Sigmoid colon (tissue), 4 donors: ENCODE results near the gene PARVG.

Experiments used
- CTCF ChIP-seq, 4 experiments: fragments of 450-650 bp in 3 of 4; fragments of 200-600 bp in 1 of 4; IDR thresholded peaks; one replicate each; pipeline ENCODE4 v1.5.1; 2016 to 2019; ENCODE audit warnings: antibody characterized with exemption in 4 of 4, mild to moderate bottlenecking in 3 of 4, moderate library complexity in 2 of 4
- POLR2AphosphoS5 ChIP-seq, 4 donors: sonication (generic); formaldehyde crosslinking; IDR thresholded peaks; one replicate each; pipeline ENCODE4 v1.6.1; 2017; ENCODE audit warnings: antibody characterized with exemption in 4 of 4

DNA sequence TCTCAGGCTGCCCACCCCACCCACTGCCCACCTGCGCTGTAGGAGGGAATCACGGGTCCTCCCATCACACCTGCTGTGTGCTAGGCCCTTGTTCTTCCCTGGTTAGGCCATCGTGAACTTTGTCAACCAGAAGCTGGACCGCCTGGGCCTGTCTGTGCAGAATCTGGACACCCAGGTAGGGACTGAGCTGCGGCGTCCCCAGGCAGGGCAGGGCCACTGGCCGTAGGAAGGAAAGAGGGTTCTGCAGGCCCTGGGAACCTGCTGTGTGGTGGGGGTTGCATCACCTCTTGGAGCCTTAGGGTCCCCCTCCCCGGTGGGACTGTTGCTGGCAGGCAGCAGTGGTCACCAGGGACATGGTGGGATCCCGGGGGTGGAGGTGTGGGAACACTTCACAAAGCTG lies 15.5 kb downstream of the PARVG start:
- TF ChIP-seq CTCF (IDR thresholded peaks at IDR 0.05) (no peak), POLR2AphosphoS5 (IDR thresholded peaks at IDR 0.05) (no peak)
